GM12873 (cell line): Measurements from ENCODE around the gene MRPL51.

Experiments used
- TF ChIP-seq, protein P1 (sequence below): IDR thresholded peaks from 2 replicates; pipeline ENCODE4 v1.5.1; 2012; ENCODE audit warnings: low read depth, mild to moderate bottlenecking, moderate library complexity, low read length, control low read depth; ENCODE audit not compliant: insufficient read depth; ENCODE audit errors: missing control alignments

The MRPL51 gene

GRCh38 chr12:6444704-6445688 is 48.1 kb downstream of the MRPL51 start, which contains the start of gene CD27:
CD27 (plus strand) TSS chr12:6444955; CDS start chr12:6445096, 141 bp downstream.
- TF ChIP-seq, protein P1, sequence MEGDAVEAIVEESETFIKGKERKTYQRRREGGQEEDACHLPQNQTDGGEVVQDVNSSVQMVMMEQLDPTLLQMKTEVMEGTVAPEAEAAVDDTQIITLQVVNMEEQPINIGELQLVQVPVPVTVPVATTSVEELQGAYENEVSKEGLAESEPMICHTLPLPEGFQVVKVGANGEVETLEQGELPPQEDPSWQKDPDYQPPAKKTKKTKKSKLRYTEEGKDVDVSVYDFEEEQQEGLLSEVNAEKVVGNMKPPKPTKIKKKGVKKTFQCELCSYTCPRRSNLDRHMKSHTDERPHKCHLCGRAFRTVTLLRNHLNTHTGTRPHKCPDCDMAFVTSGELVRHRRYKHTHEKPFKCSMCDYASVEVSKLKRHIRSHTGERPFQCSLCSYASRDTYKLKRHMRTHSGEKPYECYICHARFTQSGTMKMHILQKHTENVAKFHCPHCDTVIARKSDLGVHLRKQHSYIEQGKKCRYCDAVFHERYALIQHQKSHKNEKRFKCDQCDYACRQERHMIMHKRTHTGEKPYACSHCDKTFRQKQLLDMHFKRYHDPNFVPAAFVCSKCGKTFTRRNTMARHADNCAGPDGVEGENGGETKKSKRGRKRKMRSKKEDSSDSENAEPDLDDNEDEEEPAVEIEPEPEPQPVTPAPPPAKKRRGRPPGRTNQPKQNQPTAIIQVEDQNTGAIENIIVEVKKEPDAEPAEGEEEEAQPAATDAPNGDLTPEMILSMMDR = no peak

- TF ChIP-seq, protein P1 = no peak
Measured at GRCh38 chr12:6444031-6444430, 49.0 kb downstream of the MRPL51 start.

- TF ChIP-seq, protein P1 = no peak
Measured at GRCh38 chr12:6443361-6443983, 49.6 kb downstream of the MRPL51 start.

- TF ChIP-seq, protein P1 = no peak
Measured at GRCh38 chr12:6442836-6443235, 50.2 kb downstream of the MRPL51 start.
